ENCODE results near the gene COL25A1. TPM values are rescaled to one million over a fixed set of nuclear protein-coding genes. Genes with fewer than 3 reads are reported as not detected.

Gene COL25A1
- total and polyA plus RNA-seq, 11 donors: 0.19 to 1.8 (median 0.50) TPM

- TF ChIP-seq, protein P1, sequence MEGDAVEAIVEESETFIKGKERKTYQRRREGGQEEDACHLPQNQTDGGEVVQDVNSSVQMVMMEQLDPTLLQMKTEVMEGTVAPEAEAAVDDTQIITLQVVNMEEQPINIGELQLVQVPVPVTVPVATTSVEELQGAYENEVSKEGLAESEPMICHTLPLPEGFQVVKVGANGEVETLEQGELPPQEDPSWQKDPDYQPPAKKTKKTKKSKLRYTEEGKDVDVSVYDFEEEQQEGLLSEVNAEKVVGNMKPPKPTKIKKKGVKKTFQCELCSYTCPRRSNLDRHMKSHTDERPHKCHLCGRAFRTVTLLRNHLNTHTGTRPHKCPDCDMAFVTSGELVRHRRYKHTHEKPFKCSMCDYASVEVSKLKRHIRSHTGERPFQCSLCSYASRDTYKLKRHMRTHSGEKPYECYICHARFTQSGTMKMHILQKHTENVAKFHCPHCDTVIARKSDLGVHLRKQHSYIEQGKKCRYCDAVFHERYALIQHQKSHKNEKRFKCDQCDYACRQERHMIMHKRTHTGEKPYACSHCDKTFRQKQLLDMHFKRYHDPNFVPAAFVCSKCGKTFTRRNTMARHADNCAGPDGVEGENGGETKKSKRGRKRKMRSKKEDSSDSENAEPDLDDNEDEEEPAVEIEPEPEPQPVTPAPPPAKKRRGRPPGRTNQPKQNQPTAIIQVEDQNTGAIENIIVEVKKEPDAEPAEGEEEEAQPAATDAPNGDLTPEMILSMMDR (IDR thresholded peaks at IDR 0.05): no peak
- Histone ChIP-seq H3K9me3 (no peaks in the 10 kb centered on the region), H3K27me3 (no peaks in the 10 kb centered on the region), H3K4me3 (no peak overlapping the region), H3K4me1 (no peaks in the 10 kb centered on the region), H3K36me3 (no peaks in the 10 kb centered on the region), H3K27ac (no peak overlapping the region)
- DNase-seq: no peak
- ATAC-seq: no peak
- intact Hi-C loops (cut with DNase I): no loop called here
- 54 to 93% (median 75%) methylated on average over 5 of the region's 5 CpGs for WGBS, 4 donors
Measured at GRCh38 chr4:108887034-108887433, 415.4 kb downstream of the COL25A1 start.

- H3K27ac ChIP-seq: no peak overlapping the region
- H3K4me3 ChIP-seq: no peak overlapping the region
- H3K9me3 ChIP-seq: no peaks in the 10 kb centered on the region
- no peaks in the 10 kb centered on the region for H3K4me1 ChIP-seq
- DNase-seq (no peak), ATAC-seq (no peak)
- 25 to 43% (median 33%) methylated on average over 1 of the region's 1 CpG for WGBS, 4 donors
- TF ChIP-seq POLR2A (IDR thresholded peaks at IDR 0.05): no peak
- TF ChIP-seq, protein P1 (IDR thresholded peaks at IDR 0.05): no peak
- H3K36me3 ChIP-seq: no peaks in the 10 kb centered on the region
- intact Hi-C loops (cut with DNase I): no loop called here
- H3K27me3 ChIP-seq: no peaks in the 10 kb centered on the region
Measured at GRCh38 chr4:108885211-108885610, 417.2 kb downstream of the COL25A1 start.

- DNase-seq (no peak), ATAC-seq (no peak)
- Histone ChIP-seq H3K4me3 (no peak overlapping the region), H3K36me3 (no peaks in the 10 kb centered on the region), H3K27me3 (no peaks in the 10 kb centered on the region), H3K4me1 (no peaks in the 10 kb centered on the region), H3K9me3 (no peaks in the 10 kb centered on the region), H3K27ac (no peak overlapping the region)
- intact Hi-C loops (cut with DNase I): no loop called here
- TF ChIP-seq, protein P1 (IDR thresholded peaks at IDR 0.05): no peak
- no peak for TF ChIP-seq POLR2A (IDR thresholded peaks at IDR 0.05)
Measured at GRCh38 chr4:108884596-108884995, 417.9 kb downstream of the COL25A1 start.

- no peak for ATAC-seq
- H3K9me3 ChIP-seq: no peaks in the 10 kb centered on the region
- H3K4me1 ChIP-seq: peaks cover 0 to 6% (median 0%) of the 10 kb centered on the region in 12 donors
- no peak overlapping the region for H3K27ac ChIP-seq
- TF ChIP-seq POLR2A (IDR thresholded peaks at IDR 0.05): no peak
- TF ChIP-seq, protein P1 (IDR thresholded peaks at IDR 0.05): no peak
- no peak for DNase-seq
- H3K27me3 ChIP-seq: no peaks in the 10 kb centered on the region
- intact Hi-C loops (cut with DNase I): no loop called here
- 89 to 92% (median 89%) methylated on average over 4 of the region's 4 CpGs for WGBS, 4 donors
- H3K36me3 ChIP-seq: no peaks in the 10 kb centered on the region
- no peak overlapping the region for H3K4me3 ChIP-seq
Measured at GRCh38 chr4:108881986-108882385, 420.5 kb downstream of the COL25A1 start.

All from heart left ventricle (tissue), 16 donors.